ENCODE measurements around the gene DUSP14.

DUSP14 gene

GRCh38 chr17:37519251-37519985 lies 29.7 kb downstream of the DUSP14 start:
- Histone ChIP-seq H3K9ac (ENCODE audit: low read depth, low read length) (no peak overlapping the region), H3K27ac (ENCODE audit: low read length) (peak overlapping the region; percentile 12), H3K4me2 (ENCODE audit: insufficient read depth, low read length) (no peak overlapping the region), H3K4me3 (ENCODE audit: low read depth in 1 of 2, low read length in 2 of 2) (no peak overlapping the region), H3K9me3 (ENCODE audit: insufficient read depth, low read length, severe bottlenecking) (no peaks in the 10 kb centered on the region), H2AFZ (ENCODE audit: low read depth, low read length) (no peak overlapping the region), H3K79me2 (ENCODE audit: insufficient read depth, low read length) (no peaks in the 10 kb centered on the region), H3K4me1 (ENCODE audit: insufficient read depth, low read length) (no peaks in the 10 kb centered on the region), H3K27me3 (ENCODE audit: insufficient read depth, low read length, poor library complexity) (no peaks in the 10 kb centered on the region), H4K20me1 (ENCODE audit: insufficient read depth, low read length) (no peaks in the 10 kb centered on the region), H3K36me3 (ENCODE audit: insufficient read depth, low read length) (peaks cover 76% of the 10 kb centered on the region)
- TF ChIP-seq EZH2 (IDR thresholded peaks at IDR 0.05; ENCODE audit: borderline replicate concordance, low read depth, low read length, severe bottlenecking) (no peak), CTCF (IDR thresholded peaks at IDR 0.05; ENCODE audit: borderline replicate concordance, extremely low read depth, low read length, poor library complexity, severe bottlenecking) (no peak)
- ATAC-seq (ENCODE audit: insufficient read depth, low read depth) (no peak), DNase-seq (no peak)

GRCh38 chr17:37520174-37520573 lies 30.5 kb downstream of the DUSP14 start:
- no peak overlapping the region for H3K9ac ChIP-seq (ENCODE audit: low read depth, low read length)
- H3K27ac ChIP-seq (ENCODE audit: low read length): no peak overlapping the region
- H3K4me1 ChIP-seq (ENCODE audit: insufficient read depth, low read length): no peaks in the 10 kb centered on the region
- no peak for DNase-seq
- no peaks in the 10 kb centered on the region for H3K79me2 ChIP-seq (ENCODE audit: insufficient read depth, low read length)
- peaks cover 80% of the 10 kb centered on the region for H3K36me3 ChIP-seq (ENCODE audit: insufficient read depth, low read length)
- no peak overlapping the region for H2AFZ ChIP-seq (ENCODE audit: low read depth, low read length)
- H3K4me2 ChIP-seq (ENCODE audit: insufficient read depth, low read length): no peak overlapping the region
- no peaks in the 10 kb centered on the region for H4K20me1 ChIP-seq (ENCODE audit: insufficient read depth, low read length)
- no peak for ATAC-seq (ENCODE audit: insufficient read depth, low read depth)
- no peaks in the 10 kb centered on the region for H3K9me3 ChIP-seq (ENCODE audit: insufficient read depth, low read length, severe bottlenecking)
- TF ChIP-seq CTCF (IDR thresholded peaks at IDR 0.05; ENCODE audit: borderline replicate concordance, extremely low read depth, low read length, poor library complexity, severe bottlenecking): no peak
- no peak for TF ChIP-seq EZH2 (IDR thresholded peaks at IDR 0.05; ENCODE audit: borderline replicate concordance, low read depth, low read length, severe bottlenecking)
- H3K4me3 ChIP-seq (ENCODE audit: low read depth in 1 of 2, low read length in 2 of 2): no peak overlapping the region
- H3K27me3 ChIP-seq (ENCODE audit: insufficient read depth, low read length, poor library complexity): no peaks in the 10 kb centered on the region

- no peak for ATAC-seq (ENCODE audit: insufficient read depth, low read depth)
- H3K36me3 ChIP-seq (ENCODE audit: insufficient read depth, low read length): peaks cover 79% of the 10 kb centered on the region
These were observed 32.1 kb downstream of the DUSP14 start for GRCh38 chr17:37521821-37522220.

More at GRCh38 chr17:37521821-37522220, 32.1 kb downstream of the DUSP14 start:
- Histone ChIP-seq H3K4me1 (ENCODE audit: insufficient read depth, low read length) (no peaks in the 10 kb centered on the region), H3K27me3 (ENCODE audit: insufficient read depth, low read length, poor library complexity) (no peaks in the 10 kb centered on the region), H3K27ac (ENCODE audit: low read length) (no peak overlapping the region), H4K20me1 (ENCODE audit: insufficient read depth, low read length) (no peaks in the 10 kb centered on the region), H3K4me2 (ENCODE audit: insufficient read depth, low read length) (no peak overlapping the region), H3K9me3 (ENCODE audit: insufficient read depth, low read length, severe bottlenecking) (no peaks in the 10 kb centered on the region), H3K4me3 (ENCODE audit: low read depth in 1 of 2, low read length in 2 of 2) (no peak overlapping the region), H2AFZ (ENCODE audit: low read depth, low read length) (no peak overlapping the region), H3K79me2 (ENCODE audit: insufficient read depth, low read length) (no peaks in the 10 kb centered on the region), H3K9ac (ENCODE audit: low read depth, low read length) (no peak overlapping the region)
- TF ChIP-seq CTCF (IDR thresholded peaks at IDR 0.05; ENCODE audit: borderline replicate concordance, extremely low read depth, low read length, poor library complexity, severe bottlenecking) (no peak), EZH2 (IDR thresholded peaks at IDR 0.05; ENCODE audit: borderline replicate concordance, low read depth, low read length, severe bottlenecking) (no peak)
- DNase-seq: no peak

Data from DND-41 (cell line).